Kidney (tissue), 14 donors: ENCODE data around the gene CALHM6. TPM values are rescaled to one million over a fixed set of nuclear protein-coding genes. Genes with fewer than 3 reads are reported as not detected.
A peak's percentile ranks its signal among the peaks of the same experiment; 100 is the strongest.

Experiments
- DNase-seq, 5 donors: peaks; one replicate each; pipeline ENCODE4 v3.0.0-alpha.2; 2013 to 2020
- FAIRE-seq: peaks from 2 replicates; lab custom pipeline; 2012; peaks lifted over from hg19 to GRCh38; lab: Jason Lieb, UNC
- H3K27ac ChIP-seq, 2 donors: one replicate each; pipeline ENCODE4 v1.7.0; 2013; ENCODE audit warnings: low read depth in 2 of 2, low read length in 2 of 2, inconsistent platforms in 1 of 2
- H3K27me3 ChIP-seq: one replicate; pipeline ENCODE4 v1.7.1; 2013; ENCODE audit warnings: low read length, inconsistent platforms; ENCODE audit not compliant: control insufficient read depth, insufficient read depth
- H3K36me3 ChIP-seq, 3 donors: one replicate each; pipeline versions ENCODE4 v1.7.0 to v1.7.1; 2013; ENCODE audit warnings: low read length in 3 of 3, control low read depth in 1 of 3, inconsistent platforms in 1 of 3; ENCODE audit not compliant: insufficient read depth in 3 of 3, control insufficient read depth in 2 of 3
- H3K4me1 ChIP-seq, 3 donors: one replicate each; pipeline versions ENCODE4 v1.7.0 to v1.7.1; 2013; ENCODE audit warnings: low read length in 3 of 3, inconsistent platforms in 1 of 3, low read depth in 1 of 3; ENCODE audit not compliant: control insufficient read depth in 2 of 3, insufficient read depth in 2 of 3
- H3K4me3 ChIP-seq, 3 donors: one replicate each; pipeline versions ENCODE4 v1.7.0 to v1.8.1; 2013; ENCODE audit warnings: low read length in 3 of 3, control low read depth in 1 of 3, inconsistent platforms in 1 of 3
- H3K9ac ChIP-seq, 3 donors: one replicate each; pipeline versions ENCODE4 v1.7.0 to v1.7.1; 2013; ENCODE audit warnings: low read length in 3 of 3, control low read depth in 1 of 3, inconsistent platforms in 1 of 3
- H3K9me3 ChIP-seq, 3 donors: one replicate each; pipeline versions ENCODE4 v1.7.0 to v1.7.1; 2013; ENCODE audit warnings: low read length in 3 of 3, control low read depth in 1 of 3, inconsistent platforms in 1 of 3; ENCODE audit not compliant: control insufficient read depth in 2 of 3, insufficient read depth in 1 of 3
- intact Hi-C: fragments of 100-400 bp; cut with DNase I; formaldehyde crosslinking; loops from one replicate; pipeline ENCODE4 v1.11.1; 2022
- polyA plus RNA-seq: library from polyadenylated mRNA; stranded (reverse); fragments of 350-450 nt; fragmentation: Illumina TruSeq; extraction: RNeasy Lipid Tissue Mini Kit (QIAGEN cat#74804); gene quantifications from one replicate; pipeline ENCODE4 v1.2.3, GENCODE V29; 2014; ENCODE audit warnings: low read depth, low replicate concordance; ENCODE audit not compliant: insufficient read depth
- total RNA-seq: library from RNA; stranded (reverse); fragmentation: NEBNext Ultra II Directional; extraction: Animal tissue kit (Norgen Biotek cat#: 25700); gene quantifications from one replicate; pipeline ENCODE4 v1.2.1, GENCODE V29; 2021
- TF ChIP-seq, protein P1 (sequence below): IDR thresholded peaks from 3 replicates; pipeline ENCODE4 v1.5.1; 2012; ENCODE audit warnings: mild to moderate bottlenecking, moderate library complexity, borderline replicate concordance; ENCODE audit not compliant: insufficient read depth; ENCODE audit errors: extremely low read depth
- donor health status: control.
- donor health status: control.
- donor health status: control.
- donor health status: control.
- donor health status: control.
- donor health status: DM: yes; HTN: yes; CAD: no.
- donor health status: Normal renal cell carcinoma (clear cell type).

Gene CALHM6
- total and polyA plus RNA-seq, 2 donors from 2014 or later = 2.4 to 8.2 TPM

GRCh38 chr6:116511424-116512110, 50.4 kb downstream of the CALHM6 start, which contains the start of gene CALHM5:
CALHM5 (plus strand) TSS chr6:116511639; CDS start chr6:116511697, 58 bp downstream.
- H3K9me3 ChIP-seq = peaks cover 0 to 1% (median 0%) of the 10 kb centered on the region in 3 donors
- H3K27me3 ChIP-seq = no peaks in the 10 kb centered on the region
- FAIRE-seq (peak; percentile 47), DNase-seq (peak in 2 of 5 donors; percentile 25 to 65)
- no peaks in the 10 kb centered on the region for H3K4me1 ChIP-seq
- intact Hi-C loops = no loop called here
- H3K9ac ChIP-seq = peak within 1 kb of the TSS in 2 of 3 donors; percentile 2 to 64
- peak within 1 kb of the TSS; percentile 45 to 56 (median 49) for H3K4me3 ChIP-seq
- TF ChIP-seq, protein P1, sequence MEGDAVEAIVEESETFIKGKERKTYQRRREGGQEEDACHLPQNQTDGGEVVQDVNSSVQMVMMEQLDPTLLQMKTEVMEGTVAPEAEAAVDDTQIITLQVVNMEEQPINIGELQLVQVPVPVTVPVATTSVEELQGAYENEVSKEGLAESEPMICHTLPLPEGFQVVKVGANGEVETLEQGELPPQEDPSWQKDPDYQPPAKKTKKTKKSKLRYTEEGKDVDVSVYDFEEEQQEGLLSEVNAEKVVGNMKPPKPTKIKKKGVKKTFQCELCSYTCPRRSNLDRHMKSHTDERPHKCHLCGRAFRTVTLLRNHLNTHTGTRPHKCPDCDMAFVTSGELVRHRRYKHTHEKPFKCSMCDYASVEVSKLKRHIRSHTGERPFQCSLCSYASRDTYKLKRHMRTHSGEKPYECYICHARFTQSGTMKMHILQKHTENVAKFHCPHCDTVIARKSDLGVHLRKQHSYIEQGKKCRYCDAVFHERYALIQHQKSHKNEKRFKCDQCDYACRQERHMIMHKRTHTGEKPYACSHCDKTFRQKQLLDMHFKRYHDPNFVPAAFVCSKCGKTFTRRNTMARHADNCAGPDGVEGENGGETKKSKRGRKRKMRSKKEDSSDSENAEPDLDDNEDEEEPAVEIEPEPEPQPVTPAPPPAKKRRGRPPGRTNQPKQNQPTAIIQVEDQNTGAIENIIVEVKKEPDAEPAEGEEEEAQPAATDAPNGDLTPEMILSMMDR = peak; percentile 41
- H3K27ac ChIP-seq = peak within 1 kb of the TSS; percentile 69 to 80
- H3K36me3 ChIP-seq = no peaks in the 10 kb centered on the region

DNA sequence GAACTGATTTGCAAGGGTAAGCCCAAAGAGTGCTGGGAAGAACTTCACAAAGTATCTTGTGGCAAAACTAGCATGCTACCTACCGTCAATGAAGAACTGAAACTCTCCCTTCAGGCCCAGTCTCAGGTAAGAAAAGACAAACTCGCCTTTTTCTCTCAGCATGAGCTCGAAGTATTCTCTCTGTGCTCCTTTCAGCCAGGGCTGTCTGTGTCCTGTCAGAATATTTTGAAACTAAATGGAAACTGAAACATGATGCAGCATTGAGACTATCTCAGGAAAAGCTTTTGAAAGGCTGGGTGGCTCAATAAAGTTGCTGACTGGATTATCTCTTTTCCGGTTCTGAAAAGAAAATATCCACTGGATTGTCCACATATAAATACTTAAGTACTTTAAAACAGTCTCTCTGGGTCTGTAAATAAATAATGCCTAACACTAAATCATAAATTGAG, 51.0 kb downstream of the CALHM6 start:
- TF ChIP-seq, protein P1 = no peak
- H3K9me3 ChIP-seq = peaks cover 0 to 1% (median 0%) of the 10 kb centered on the region in 3 donors
- no peak for FAIRE-seq
- no peaks in the 10 kb centered on the region for H3K4me1 ChIP-seq
- intact Hi-C loops = no loop called here
- H3K27me3 ChIP-seq = no peaks in the 10 kb centered on the region
- peak overlapping the region; percentile 45 to 56 (median 49) for H3K4me3 ChIP-seq
- H3K36me3 ChIP-seq = no peaks in the 10 kb centered on the region
- H3K9ac ChIP-seq = peak overlapping the region in 2 of 3 donors; percentile 2 to 64
- H3K27ac ChIP-seq = peak overlapping the region; percentile 69 to 80
- DNase-seq = peak in 1 of 5 donors; percentile 29

- FAIRE-seq (no peak), DNase-seq (peak in 1 of 5 donors; percentile 40)
- Histone ChIP-seq H3K4me3 (peak overlapping the region; percentile 27 to 56 (median 45)), H3K4me1 (no peaks in the 10 kb centered on the region), H3K9me3 (peaks cover 0 to 1% (median 0%) of the 10 kb centered on the region in 3 donors), H3K27me3 (no peaks in the 10 kb centered on the region), H3K27ac (peak overlapping the region in 1 of 2 donors; percentile 63), H3K36me3 (no peaks in the 10 kb centered on the region), H3K9ac (peak overlapping the region in 1 of 3 donors; percentile 2)
- intact Hi-C loops = no loop called here
- TF ChIP-seq, protein P1 = no peak
These were observed 51.6 kb downstream of the CALHM6 start for GRCh38 chr6:116512734-116513133.

Other genes starting within 250 kb of the CALHM6 start
- 25.8 TPM for gene TSPYL4, start 207.3 kb upstream of the CALHM6 start, total RNA-seq
- gene TSPYL4, start 207.3 kb upstream of the CALHM6 start, polyA plus RNA-seq = 15.2 TPM
- gene TSPYL1, start 181.4 kb upstream of the CALHM6 start, total RNA-seq = 112 TPM
- gene TSPYL1, start 181.4 kb upstream of the CALHM6 start, polyA plus RNA-seq = 68.7 TPM
- 47.7 TPM for gene DSE, start 90.4 kb upstream of the CALHM6 start, total RNA-seq
- gene DSE, start 90.4 kb upstream of the CALHM6 start, polyA plus RNA-seq = 6.9 TPM
- gene CALHM5, start 50.3 kb downstream of the CALHM6 start, total RNA-seq = 1.3 TPM
- gene CALHM5, start 50.3 kb downstream of the CALHM6 start, polyA plus RNA-seq = 2.1 TPM
- not detected for gene TRAPPC3L, start 84.3 kb downstream of the CALHM6 start, total RNA-seq
- not detected for gene TRAPPC3L, start 84.3 kb downstream of the CALHM6 start, polyA plus RNA-seq
- not detected for gene CALHM4, start 92.4 kb downstream of the CALHM6 start, total RNA-seq
- gene CALHM4, start 92.4 kb downstream of the CALHM6 start, polyA plus RNA-seq = 0.60 TPM
- gene RWDD1, start 110.1 kb downstream of the CALHM6 start, total RNA-seq = 39.3 TPM
- gene RWDD1, start 110.1 kb downstream of the CALHM6 start, polyA plus RNA-seq = 84.1 TPM
- gene RSPH4A, start 155.1 kb downstream of the CALHM6 start, total RNA-seq = 1.8 TPM
- 0.62 TPM for gene RSPH4A, start 155.1 kb downstream of the CALHM6 start, polyA plus RNA-seq
- gene ZUP1, start 207.4 kb downstream of the CALHM6 start, total RNA-seq = 11.6 TPM
- 5.8 TPM for gene ZUP1, start 207.4 kb downstream of the CALHM6 start, polyA plus RNA-seq
- 18.2 TPM for gene KPNA5, start 219.8 kb downstream of the CALHM6 start, total RNA-seq
- gene KPNA5, start 219.8 kb downstream of the CALHM6 start, polyA plus RNA-seq = 2.5 TPM